BLaER1 (cell line): Measurements from ENCODE around the gene ETNK2.

Experiments
- H3K27ac ChIP-seq: shearing (Covaris generic); formaldehyde crosslinking; 2 replicates; pipeline ENCODE4 v1.8.1; 2022
- H3K27me3 ChIP-seq: shearing (Covaris generic); formaldehyde crosslinking; 2 replicates; pipeline ENCODE4 v1.8.1; 2022
- H3K36me3 ChIP-seq: shearing (Covaris generic); formaldehyde crosslinking; 2 replicates; pipeline ENCODE4 v1.8.1; 2022
- H3K4me1 ChIP-seq: shearing (Covaris generic); formaldehyde crosslinking; 2 replicates; pipeline ENCODE4 v1.8.1; 2022
- H3K4me2 ChIP-seq: shearing (Covaris generic); formaldehyde crosslinking; 2 replicates; pipeline ENCODE4 v1.8.1; 2022
- H3K4me3 ChIP-seq: shearing (Covaris generic); formaldehyde crosslinking; 2 replicates; pipeline ENCODE4 v1.8.1; 2022
- H3K9ac ChIP-seq: shearing (Covaris generic); formaldehyde crosslinking; 2 replicates; pipeline ENCODE4 v1.8.1; 2022
- H3K9me3 ChIP-seq: shearing (Covaris generic); formaldehyde crosslinking; 2 replicates; pipeline ENCODE4 v1.8.1; 2022
- H4K20me1 ChIP-seq: shearing (Covaris generic); formaldehyde crosslinking; 2 replicates; pipeline ENCODE4 v1.8.1; 2022
- Cebpa-rat ChIP-seq: shearing (Covaris generic); IDR thresholded peaks from 2 replicates; pipeline ENCODE4 v1.8.1; 2022

The ETNK2 gene

DNA sequence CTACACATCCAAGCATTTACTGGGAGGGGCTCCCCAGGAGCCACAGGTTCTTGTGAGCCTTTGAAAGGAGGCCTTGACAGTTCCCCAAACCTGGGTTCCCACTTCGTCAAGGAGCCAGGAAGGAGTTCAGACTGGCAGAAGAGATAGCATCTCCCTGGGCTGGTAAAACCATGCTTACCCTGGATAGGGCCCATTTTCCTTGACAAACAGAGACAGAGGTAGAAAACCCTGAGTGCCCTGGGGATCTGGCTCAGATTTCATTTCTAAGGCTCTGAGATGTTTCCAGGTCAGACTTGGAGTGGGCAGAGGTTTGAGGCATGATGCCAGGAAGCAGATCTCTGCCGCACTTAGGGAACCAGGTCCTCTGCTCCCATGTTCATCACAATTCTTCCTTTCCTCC lies 2.7 kb downstream of the ETNK2 start:
- H3K9me3 ChIP-seq = no peaks in the 10 kb centered on the region
- H3K4me2 ChIP-seq = no peak overlapping the region
- H4K20me1 ChIP-seq = no peaks in the 10 kb centered on the region
- no peak for TF ChIP-seq Cebpa-rat
- H3K9ac ChIP-seq = no peak overlapping the region
- H3K27ac ChIP-seq = no peak overlapping the region
- no peak overlapping the region for H3K4me3 ChIP-seq
- no peaks in the 10 kb centered on the region for H3K27me3 ChIP-seq
- H3K36me3 ChIP-seq = peaks cover 12% of the 10 kb centered on the region; the same call in 1 of the 2 replicates
- H3K4me1 ChIP-seq = peaks cover 19% of the 10 kb centered on the region

DNA sequence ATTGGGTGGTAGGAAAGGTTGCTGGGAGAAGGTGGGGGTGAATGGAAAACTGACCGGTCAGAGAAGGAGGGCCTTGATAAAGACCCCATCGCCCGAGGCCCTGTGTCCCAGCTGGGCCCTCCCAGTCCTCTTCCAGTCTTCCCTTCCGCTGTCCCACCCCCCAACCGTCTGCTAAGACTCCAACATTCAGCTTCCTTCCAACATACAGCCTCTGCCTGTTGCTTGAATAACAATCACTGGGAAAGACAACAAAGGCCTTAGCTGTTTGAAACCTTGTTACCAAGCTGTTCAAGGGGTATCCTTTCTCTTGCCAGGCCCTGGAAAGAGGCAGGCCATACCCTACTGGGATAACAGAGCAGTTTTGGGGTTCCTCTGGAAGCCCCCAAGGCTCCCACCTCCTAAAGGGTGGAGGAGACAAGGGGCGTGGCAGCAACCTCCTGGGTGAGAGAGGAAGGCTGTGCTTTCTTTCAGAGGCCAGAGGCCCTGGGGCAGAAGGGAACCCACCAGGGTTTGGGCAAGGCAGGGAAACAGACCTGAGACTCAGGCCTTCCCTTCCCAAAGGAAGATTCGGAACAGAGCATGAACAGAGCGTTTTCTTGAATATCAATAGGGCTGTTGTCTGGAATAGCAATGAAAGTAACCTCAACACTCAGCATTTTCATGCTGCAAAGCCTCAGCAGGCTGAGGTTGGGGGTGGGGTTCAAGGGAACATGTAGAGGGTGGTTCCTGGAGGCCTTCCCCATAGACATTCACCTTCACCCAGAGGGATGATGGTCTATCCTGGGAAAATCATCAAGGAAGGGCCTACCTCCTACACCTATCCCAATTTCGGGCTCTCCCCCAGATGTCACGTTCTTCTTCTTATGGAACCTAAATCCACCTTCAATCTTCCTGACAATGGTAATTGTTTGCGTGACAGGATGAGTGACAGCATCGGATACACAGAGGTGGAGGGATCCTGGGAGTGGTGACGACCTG lies 4.1 kb downstream of the ETNK2 start:
- Histone ChIP-seq H3K36me3 (peaks cover 12% of the 10 kb centered on the region; the same call in 1 of the 2 replicates), H3K4me1 (peaks cover 17% of the 10 kb centered on the region), H3K9ac (no peak overlapping the region), H3K4me2 (no peak overlapping the region), H3K27ac (no peak overlapping the region), H3K9me3 (no peaks in the 10 kb centered on the region), H3K27me3 (no peaks in the 10 kb centered on the region), H3K4me3 (no peak overlapping the region), H4K20me1 (no peaks in the 10 kb centered on the region)
- TF ChIP-seq Cebpa-rat = no peak

DNA sequence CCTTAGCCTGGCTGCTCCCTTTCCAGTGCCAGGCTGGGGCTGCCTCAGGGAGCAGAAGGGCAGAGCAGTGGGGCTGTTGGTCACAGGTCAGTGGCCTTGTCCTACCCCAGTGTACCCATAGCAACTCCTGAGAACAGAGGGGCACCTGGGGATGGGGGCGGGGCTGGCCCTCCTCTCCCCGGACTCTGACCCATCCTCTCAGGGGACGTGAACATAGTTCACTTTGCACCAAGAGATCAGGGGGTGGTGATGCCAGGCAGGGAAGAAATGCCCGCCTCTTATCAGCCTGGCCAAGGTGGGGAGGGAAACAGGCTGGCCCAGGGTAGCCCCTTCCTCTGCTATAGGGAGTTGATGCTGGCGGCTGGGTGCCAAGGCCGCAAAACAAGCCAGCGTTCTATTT lies 4.9 kb downstream of the ETNK2 start:
- H3K36me3 ChIP-seq = peaks cover 14% of the 10 kb centered on the region; the same call in 1 of the 2 replicates
- no peaks in the 10 kb centered on the region for H3K9me3 ChIP-seq
- H3K4me1 ChIP-seq = peaks cover 12% of the 10 kb centered on the region
- no peaks in the 10 kb centered on the region for H3K27me3 ChIP-seq
- no peaks in the 10 kb centered on the region for H4K20me1 ChIP-seq
- no peak overlapping the region for H3K4me3 ChIP-seq
- no peak for TF ChIP-seq Cebpa-rat
- no peak overlapping the region for H3K9ac ChIP-seq
- no peak overlapping the region for H3K4me2 ChIP-seq
- no peak overlapping the region for H3K27ac ChIP-seq

DNA sequence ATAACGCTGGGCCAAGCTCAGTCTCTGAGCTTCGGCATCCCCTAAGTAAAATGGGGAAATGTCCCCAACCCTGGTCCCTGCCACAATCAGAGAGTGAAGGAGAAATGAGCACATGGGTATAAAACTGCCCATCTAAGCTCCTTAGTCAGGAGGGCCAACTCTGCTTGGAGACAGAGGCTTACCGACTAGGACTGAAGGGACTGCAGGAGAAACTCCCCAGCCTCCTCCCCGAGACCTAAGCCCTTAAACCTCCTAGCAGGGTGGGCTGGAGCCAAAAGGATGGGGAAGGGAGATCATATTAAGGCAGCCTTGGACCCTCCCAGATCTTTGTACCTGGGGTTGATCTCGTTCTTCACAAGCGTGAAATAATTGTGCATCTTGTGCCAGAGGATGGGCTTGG lies 5.5 kb downstream of the ETNK2 start:
- H3K4me3 ChIP-seq = no peak overlapping the region
- H3K4me2 ChIP-seq = no peak overlapping the region
- no peaks in the 10 kb centered on the region for H3K9me3 ChIP-seq
- TF ChIP-seq Cebpa-rat = no peak
- no peak overlapping the region for H3K9ac ChIP-seq
- no peak overlapping the region for H3K27ac ChIP-seq
- no peaks in the 10 kb centered on the region for H4K20me1 ChIP-seq
- no peaks in the 10 kb centered on the region for H3K27me3 ChIP-seq
- H3K36me3 ChIP-seq = peaks cover 18% of the 10 kb centered on the region; the same call in 1 of the 2 replicates
- H3K4me1 ChIP-seq = peaks cover 10% of the 10 kb centered on the region

DNA sequence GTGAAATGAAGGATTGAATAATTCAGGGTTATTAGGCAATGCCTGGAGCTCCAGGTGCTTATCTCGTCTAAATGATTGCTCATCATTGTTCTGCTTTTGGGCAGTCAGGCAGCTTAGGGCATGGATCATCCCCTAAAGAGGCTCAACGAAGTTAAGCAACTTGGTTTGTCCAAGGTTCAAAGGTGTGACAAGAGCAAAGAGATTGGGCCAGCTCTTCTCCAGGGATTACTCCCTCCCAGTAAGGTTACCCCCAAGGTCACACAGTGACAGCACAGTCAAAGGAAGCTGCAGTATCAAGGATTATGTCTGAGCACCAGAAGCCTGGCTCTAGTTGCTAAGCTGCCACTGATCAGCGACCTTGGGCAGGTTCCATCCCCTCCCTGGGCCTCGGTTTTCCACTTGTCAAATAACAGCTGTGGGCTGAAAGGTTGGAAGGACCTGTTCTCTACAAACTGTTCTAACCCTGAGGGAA lies 6.8 kb downstream of the ETNK2 start:
- no peaks in the 10 kb centered on the region for H3K9me3 ChIP-seq
- H3K27me3 ChIP-seq = no peaks in the 10 kb centered on the region
- H3K4me3 ChIP-seq = no peak overlapping the region
- H3K27ac ChIP-seq = no peak overlapping the region
- H3K9ac ChIP-seq = no peak overlapping the region
- TF ChIP-seq Cebpa-rat = no peak
- no peak overlapping the region for H3K4me2 ChIP-seq
- H4K20me1 ChIP-seq = no peaks in the 10 kb centered on the region
- H3K36me3 ChIP-seq = peaks cover 25% of the 10 kb centered on the region
- H3K4me1 ChIP-seq = no peaks in the 10 kb centered on the region

DNA sequence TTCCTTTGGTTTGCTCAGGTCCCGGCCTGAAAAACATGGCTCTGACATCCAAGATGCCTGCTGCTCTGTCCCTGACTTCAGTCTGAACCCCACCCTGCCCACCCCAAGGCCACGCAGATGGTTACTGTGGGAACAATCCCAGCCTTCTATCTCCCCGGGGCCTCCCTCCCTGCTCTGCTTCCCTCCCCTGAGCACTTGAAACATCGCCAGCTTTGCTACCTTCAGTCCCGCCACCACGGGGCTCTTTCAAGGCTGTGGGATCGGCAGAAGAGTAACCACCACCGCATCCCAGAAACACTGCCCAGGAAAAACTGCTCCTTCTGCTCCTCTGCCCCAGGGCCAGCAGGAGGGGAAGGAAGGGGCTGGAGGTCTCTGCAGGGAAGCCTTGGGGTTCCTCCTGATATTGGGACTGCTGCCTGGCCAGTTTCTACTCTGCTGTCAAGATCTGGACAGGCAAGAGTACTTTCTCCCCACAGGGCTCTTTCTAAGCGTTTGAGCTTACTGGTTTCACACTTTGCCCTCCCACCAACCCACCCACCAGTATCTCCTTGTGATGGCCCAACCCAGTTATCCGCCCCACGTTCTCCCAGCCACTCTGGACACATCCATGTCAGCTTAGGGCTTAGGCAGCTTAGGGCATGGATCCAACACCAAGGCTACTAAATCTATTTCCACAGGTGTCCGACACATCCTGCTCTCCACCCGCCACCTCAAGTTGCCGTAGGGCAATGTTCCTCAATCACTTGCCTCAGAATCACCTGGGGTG lies 8.4 kb downstream of the ETNK2 start:
- Histone ChIP-seq H3K9ac (no peak overlapping the region), H3K27ac (no peak overlapping the region), H3K36me3 (peaks cover 41% of the 10 kb centered on the region), H3K4me3 (no peak overlapping the region), H3K9me3 (no peaks in the 10 kb centered on the region), H3K4me2 (no peak overlapping the region), H3K27me3 (no peaks in the 10 kb centered on the region), H4K20me1 (no peaks in the 10 kb centered on the region), H3K4me1 (no peaks in the 10 kb centered on the region)
- TF ChIP-seq Cebpa-rat = no peak

DNA sequence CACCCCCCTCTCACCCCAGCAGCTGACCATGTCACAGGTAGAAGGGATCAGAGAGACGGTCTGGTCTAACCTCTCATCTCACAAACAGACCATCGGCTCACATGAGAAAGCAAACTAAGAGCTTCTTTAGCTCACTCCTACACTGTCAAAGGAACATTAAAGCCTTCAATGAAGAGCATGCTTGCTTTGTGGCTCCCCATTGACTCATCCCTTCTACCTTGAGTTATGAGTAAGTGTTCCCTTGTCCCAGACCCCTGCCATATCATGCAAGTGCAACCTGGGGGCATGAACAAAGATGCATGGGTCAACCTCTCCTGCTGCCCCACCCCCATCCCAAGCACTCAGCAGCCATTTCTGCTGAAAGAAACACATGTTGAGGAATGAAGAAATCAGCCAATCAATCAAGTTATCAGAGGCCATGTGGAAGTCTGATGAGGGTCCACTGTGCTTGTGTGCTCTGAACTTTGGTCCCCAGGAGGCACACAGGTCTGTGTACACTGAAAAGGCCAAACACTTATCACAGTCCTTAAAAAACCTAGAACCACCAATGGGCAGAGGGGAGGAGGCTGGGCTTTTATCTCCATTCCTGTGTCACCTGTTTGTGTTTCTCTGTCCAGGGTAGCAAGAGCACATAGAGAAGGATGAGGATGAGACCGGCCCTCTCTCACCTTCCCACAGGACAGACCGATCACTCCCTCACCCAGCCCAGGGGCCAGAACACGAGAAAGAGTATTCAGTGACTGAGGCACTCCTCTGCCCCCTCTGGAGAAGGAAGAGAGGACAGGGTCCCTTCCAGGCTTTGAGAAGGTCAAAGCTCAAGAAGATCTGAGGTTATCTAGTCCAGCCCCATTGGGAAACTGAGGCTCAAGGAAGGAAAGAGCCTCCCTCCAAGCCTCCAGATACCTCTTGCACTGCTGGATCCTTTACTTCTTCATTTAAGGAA lies 9.5 kb downstream of the ETNK2 start:
- no peak overlapping the region for H3K27ac ChIP-seq
- H3K27me3 ChIP-seq = no peaks in the 10 kb centered on the region
- H4K20me1 ChIP-seq = no peaks in the 10 kb centered on the region
- H3K4me1 ChIP-seq = no peaks in the 10 kb centered on the region
- H3K4me2 ChIP-seq = no peak overlapping the region
- no peak overlapping the region for H3K9ac ChIP-seq
- H3K9me3 ChIP-seq = no peaks in the 10 kb centered on the region
- peaks cover 47% of the 10 kb centered on the region for H3K36me3 ChIP-seq
- no peak for TF ChIP-seq Cebpa-rat
- no peak overlapping the region for H3K4me3 ChIP-seq

DNA sequence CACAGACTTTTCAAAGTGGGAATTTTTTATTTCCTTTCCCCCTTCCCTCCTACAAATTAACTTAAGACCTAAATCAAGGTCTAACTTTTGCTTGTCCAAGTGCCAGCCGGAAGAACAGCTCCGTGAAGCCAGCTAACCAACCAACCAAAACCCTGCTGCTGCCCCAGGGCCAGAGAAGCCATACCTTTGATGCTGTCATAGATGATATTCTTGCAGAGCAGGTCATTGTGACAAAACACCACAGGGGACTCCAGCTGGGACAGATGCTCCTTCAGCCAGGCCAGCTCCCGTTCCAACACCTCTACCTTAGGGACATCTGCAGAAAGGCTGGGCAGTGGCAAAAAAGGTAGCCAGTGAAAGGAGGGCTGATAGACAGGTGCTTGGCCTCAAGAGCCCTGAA lies 10.7 kb downstream of the ETNK2 start:
- Histone ChIP-seq H3K27me3 (no peaks in the 10 kb centered on the region), H4K20me1 (no peaks in the 10 kb centered on the region), H3K9ac (no peak overlapping the region), H3K4me1 (no peaks in the 10 kb centered on the region), H3K36me3 (peaks cover 52% of the 10 kb centered on the region), H3K4me3 (no peak overlapping the region), H3K4me2 (no peak overlapping the region), H3K27ac (no peak overlapping the region), H3K9me3 (no peaks in the 10 kb centered on the region)
- TF ChIP-seq Cebpa-rat = no peak

DNA sequence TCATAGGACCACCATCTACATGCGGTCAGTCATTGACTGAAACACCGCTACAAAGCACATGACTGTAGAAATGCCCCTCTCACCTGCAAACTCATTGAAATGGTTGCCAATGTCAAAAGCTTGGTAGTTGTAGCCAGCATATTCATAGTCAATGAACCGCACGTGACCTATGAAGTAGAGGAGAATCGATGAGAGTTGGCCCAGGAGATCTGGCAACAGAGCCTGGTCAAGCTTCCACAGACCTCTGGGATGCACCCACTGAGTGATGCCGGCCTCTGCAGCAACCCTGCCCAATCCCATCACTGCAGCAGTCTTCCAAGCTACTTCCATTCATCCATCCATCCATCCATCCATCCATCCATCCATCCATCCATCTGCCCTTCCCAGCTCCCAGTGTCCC lies 11.9 kb downstream of the ETNK2 start:
- H3K36me3 ChIP-seq = peaks cover 46% of the 10 kb centered on the region
- no peak overlapping the region for H3K27ac ChIP-seq
- no peak overlapping the region for H3K4me2 ChIP-seq
- no peak overlapping the region for H3K4me3 ChIP-seq
- H4K20me1 ChIP-seq = no peaks in the 10 kb centered on the region
- no peaks in the 10 kb centered on the region for H3K9me3 ChIP-seq
- no peak overlapping the region for H3K9ac ChIP-seq
- no peaks in the 10 kb centered on the region for H3K4me1 ChIP-seq
- H3K27me3 ChIP-seq = no peaks in the 10 kb centered on the region
- no peak for TF ChIP-seq Cebpa-rat
